ENCODE data around the gene AUTS2. TPM values are rescaled to one million over a fixed set of nuclear protein-coding genes. Genes with fewer than 3 reads are reported as not detected.

Gene AUTS2
- total and polyA plus RNA-seq, 10 of the 15 experiments (the other 5 are each of a cell fraction or from before 2014, with no cell fraction given) = 6.4 to 55.6 (median 21.6) TPM

DNA sequence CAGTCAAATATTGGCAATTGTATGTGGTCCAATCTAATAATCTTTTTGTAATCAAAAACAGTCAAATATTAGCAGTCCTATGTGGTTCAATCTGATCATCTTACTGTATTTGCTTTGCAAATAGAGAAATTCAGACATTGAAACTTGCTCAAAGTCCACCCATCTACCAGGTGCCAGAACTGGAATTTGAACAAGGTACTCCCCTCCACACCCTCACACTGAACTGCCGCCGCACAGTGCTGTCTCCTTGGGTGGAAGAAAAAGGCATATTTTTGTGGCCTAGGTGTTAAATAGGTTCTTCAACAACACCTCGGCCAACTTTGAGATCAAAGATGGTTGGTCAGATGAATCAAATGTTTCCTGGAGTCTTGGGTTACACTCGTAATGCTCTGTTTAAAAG, 989.5 kb downstream of the AUTS2 start:
- ChIA-PET POLR2A (no interaction called here), RAD21 (ENCODE audit: unreplicated experiment) (no interaction called here), CTCF (no interaction called here), SMC1A (ENCODE audit: uncharacterized antibody, unreplicated experiment) (interaction anchor here (0.6 kb wide), 1 partner anchor 25 kb away, joined by 3 read pairs; no protein-coding TSS in a partner anchor)
- BruUV-seq (replicated peaks) = no TSS peak
- no peaks in the 10 kb centered on the region for H3K9me3 ChIP-seq (replicated peaks; ENCODE audit: control insufficient read depth, insufficient read depth, low read length)
- H3K4me1 ChIP-seq (ENCODE audit: control insufficient read depth, insufficient read depth, low read length) = peaks cover 14% of the 10 kb centered on the region
- in situ Hi-C loops (cut with MboI) = no loop called here
- no peak for ATAC-seq
- no peaks in the 10 kb centered on the region for H3K79me2 ChIP-seq (ENCODE audit: control insufficient read depth, insufficient read depth, low read length)
- DNase-seq (ENCODE audit: low read depth, low spot score) = no peak
- no peaks in the 10 kb centered on the region for H3K27me3 ChIP-seq (replicated peaks in 1 of 2; ENCODE audit: control insufficient read depth in 2 of 2, insufficient read depth in 2 of 2, low read length in 1 of 2)
- no peaks in the 10 kb centered on the region for H4K20me1 ChIP-seq (ENCODE audit: control insufficient read depth, insufficient read depth)
- H3K36me3 ChIP-seq (ENCODE audit: control insufficient read depth in 2 of 2, insufficient read depth in 2 of 2, low read length in 1 of 2) = no peaks in the 10 kb centered on the region
- H3K4me2 ChIP-seq (ENCODE audit: control insufficient read depth, insufficient read depth) = no peak overlapping the region
- no peak overlapping the region for H2AFZ ChIP-seq (ENCODE audit: control insufficient read depth, low read depth, low read length)
- no peak overlapping the region for H3K9ac ChIP-seq (ENCODE audit: control insufficient read depth, insufficient read depth, low read length)
- FAIRE-seq = no peak
- no peak overlapping the region for H3K4me3 ChIP-seq
- intact Hi-C loops (cut with micrococcal nuclease; ENCODE audit: unreplicated experiment) = no loop called here
- 70% methylated on average over 4 of the region's 4 CpGs for WGBS (ENCODE audit: insufficient coverage, insufficient replicate concordance, low lambda C conversion rate, missing lambda C conversion rate)
- no peak overlapping the region for H3K27ac ChIP-seq (ENCODE audit: control insufficient read depth, insufficient read depth)
- TF ChIP-seq NFIC (IDR thresholded peaks at IDR 0.05; ENCODE audit: low read depth, low read length) = no peak
- TF ChIP-seq YY1 (IDR thresholded peaks at IDR 0.05; ENCODE audit: low read depth, low read length) = no peak
- TF ChIP-seq, protein P1, sequence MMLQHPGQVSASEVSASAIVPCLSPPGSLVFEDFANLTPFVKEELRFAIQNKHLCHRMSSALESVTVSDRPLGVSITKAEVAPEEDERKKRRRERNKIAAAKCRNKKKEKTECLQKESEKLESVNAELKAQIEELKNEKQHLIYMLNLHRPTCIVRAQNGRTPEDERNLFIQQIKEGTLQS (IDR thresholded peaks at IDR 0.05; ENCODE audit: borderline replicate concordance, extremely low read depth, low read depth, low read length) = no peak
- TF ChIP-seq, protein P2, sequence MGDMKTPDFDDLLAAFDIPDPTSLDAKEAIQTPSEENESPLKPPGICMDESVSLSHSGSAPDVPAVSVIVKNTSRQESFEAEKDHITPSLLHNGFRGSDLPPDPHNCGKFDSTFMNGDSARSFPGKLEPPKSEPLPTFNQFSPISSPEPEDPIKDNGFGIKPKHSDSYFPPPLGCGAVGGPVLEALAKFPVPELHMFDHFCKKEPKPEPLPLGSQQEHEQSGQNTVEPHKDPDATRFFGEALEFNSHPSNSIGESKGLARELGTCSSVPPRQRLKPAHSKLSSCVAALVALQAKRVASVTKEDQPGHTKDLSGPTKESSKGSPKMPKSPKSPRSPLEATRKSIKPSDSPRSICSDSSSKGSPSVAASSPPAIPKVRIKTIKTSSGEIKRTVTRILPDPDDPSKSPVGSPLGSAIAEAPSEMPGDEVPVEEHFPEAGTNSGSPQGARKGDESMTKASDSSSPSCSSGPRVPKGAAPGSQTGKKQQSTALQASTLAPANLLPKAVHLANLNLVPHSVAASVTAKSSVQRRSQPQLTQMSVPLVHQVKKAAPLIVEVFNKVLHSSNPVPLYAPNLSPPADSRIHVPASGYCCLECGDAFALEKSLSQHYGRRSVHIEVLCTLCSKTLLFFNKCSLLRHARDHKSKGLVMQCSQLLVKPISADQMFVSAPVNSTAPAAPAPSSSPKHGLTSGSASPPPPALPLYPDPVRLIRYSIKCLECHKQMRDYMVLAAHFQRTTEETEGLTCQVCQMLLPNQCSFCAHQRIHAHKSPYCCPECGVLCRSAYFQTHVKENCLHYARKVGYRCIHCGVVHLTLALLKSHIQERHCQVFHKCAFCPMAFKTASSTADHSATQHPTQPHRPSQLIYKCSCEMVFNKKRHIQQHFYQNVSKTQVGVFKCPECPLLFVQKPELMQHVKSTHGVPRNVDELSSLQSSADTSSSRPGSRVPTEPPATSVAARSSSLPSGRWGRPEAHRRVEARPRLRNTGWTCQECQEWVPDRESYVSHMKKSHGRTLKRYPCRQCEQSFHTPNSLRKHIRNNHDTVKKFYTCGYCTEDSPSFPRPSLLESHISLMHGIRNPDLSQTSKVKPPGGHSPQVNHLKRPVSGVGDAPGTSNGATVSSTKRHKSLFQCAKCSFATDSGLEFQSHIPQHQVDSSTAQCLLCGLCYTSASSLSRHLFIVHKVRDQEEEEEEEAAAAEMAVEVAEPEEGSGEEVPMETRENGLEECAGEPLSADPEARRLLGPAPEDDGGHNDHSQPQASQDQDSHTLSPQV (IDR thresholded peaks at IDR 0.05) = no peak
- TF ChIP-seq, protein P3, sequence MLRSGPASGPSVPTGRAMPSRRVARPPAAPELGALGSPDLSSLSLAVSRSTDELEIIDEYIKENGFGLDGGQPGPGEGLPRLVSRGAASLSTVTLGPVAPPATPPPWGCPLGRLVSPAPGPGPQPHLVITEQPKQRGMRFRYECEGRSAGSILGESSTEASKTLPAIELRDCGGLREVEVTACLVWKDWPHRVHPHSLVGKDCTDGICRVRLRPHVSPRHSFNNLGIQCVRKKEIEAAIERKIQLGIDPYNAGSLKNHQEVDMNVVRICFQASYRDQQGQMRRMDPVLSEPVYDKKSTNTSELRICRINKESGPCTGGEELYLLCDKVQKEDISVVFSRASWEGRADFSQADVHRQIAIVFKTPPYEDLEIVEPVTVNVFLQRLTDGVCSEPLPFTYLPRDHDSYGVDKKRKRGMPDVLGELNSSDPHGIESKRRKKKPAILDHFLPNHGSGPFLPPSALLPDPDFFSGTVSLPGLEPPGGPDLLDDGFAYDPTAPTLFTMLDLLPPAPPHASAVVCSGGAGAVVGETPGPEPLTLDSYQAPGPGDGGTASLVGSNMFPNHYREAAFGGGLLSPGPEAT (IDR thresholded peaks at IDR 0.05; ENCODE audit: low read depth) = no peak
- TF ChIP-seq SUPT20H (IDR thresholded peaks at IDR 0.05; ENCODE audit: borderline replicate concordance, control insufficient read depth, low read depth, low read length) = no peak
- TF ChIP-seq, protein P4, sequence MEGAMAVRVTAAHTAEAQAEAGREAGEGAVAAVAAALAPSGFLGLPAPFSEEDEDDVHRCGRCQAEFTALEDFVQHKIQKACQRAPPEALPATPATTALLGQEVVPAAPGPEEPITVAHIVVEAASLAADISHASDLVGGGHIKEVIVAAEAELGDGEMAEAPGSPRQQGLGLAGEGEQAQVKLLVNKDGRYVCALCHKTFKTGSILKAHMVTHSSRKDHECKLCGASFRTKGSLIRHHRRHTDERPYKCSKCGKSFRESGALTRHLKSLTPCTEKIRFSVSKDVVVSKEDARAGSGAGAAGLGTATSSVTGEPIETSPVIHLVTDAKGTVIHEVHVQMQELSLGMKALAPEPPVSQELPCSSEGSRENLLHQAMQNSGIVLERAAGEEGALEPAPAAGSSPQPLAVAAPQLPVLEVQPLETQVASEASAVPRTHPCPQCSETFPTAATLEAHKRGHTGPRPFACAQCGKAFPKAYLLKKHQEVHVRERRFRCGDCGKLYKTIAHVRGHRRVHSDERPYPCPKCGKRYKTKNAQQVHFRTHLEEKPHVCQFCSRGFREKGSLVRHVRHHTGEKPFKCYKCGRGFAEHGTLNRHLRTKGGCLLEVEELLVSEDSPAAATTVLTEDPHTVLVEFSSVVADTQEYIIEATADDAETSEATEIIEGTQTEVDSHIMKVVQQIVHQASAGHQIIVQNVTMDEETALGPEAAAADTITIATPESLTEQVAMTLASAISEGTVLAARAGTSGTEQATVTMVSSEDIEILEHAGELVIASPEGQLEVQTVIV (IDR thresholded peaks at IDR 0.05; ENCODE audit: borderline replicate concordance, partially characterized antibody) = no peak
- TF ChIP-seq MYC (IDR thresholded peaks at IDR 0.05; ENCODE audit: insufficient read depth, insufficient read length, insufficient replicate concordance, low read length, severe bottlenecking) = no peak
- TF ChIP-seq, protein P5, sequence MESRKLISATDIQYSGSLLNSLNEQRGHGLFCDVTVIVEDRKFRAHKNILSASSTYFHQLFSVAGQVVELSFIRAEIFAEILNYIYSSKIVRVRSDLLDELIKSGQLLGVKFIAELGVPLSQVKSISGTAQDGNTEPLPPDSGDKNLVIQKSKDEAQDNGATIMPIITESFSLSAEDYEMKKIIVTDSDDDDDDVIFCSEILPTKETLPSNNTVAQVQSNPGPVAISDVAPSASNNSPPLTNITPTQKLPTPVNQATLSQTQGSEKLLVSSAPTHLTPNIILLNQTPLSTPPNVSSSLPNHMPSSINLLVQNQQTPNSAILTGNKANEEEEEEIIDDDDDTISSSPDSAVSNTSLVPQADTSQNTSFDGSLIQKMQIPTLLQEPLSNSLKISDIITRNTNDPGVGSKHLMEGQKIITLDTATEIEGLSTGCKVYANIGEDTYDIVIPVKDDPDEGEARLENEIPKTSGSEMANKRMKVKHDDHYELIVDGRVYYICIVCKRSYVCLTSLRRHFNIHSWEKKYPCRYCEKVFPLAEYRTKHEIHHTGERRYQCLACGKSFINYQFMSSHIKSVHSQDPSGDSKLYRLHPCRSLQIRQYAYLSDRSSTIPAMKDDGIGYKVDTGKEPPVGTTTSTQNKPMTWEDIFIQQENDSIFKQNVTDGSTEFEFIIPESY (IDR thresholded peaks at IDR 0.05) = no peak
- TF ChIP-seq ZZZ3 (IDR thresholded peaks at IDR 0.05; ENCODE audit: control insufficient read depth, insufficient read length, low read depth) = no peak
- TF ChIP-seq, protein P6, sequence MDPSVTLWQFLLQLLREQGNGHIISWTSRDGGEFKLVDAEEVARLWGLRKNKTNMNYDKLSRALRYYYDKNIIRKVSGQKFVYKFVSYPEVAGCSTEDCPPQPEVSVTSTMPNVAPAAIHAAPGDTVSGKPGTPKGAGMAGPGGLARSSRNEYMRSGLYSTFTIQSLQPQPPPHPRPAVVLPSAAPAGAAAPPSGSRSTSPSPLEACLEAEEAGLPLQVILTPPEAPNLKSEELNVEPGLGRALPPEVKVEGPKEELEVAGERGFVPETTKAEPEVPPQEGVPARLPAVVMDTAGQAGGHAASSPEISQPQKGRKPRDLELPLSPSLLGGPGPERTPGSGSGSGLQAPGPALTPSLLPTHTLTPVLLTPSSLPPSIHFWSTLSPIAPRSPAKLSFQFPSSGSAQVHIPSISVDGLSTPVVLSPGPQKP (IDR thresholded peaks at IDR 0.05; ENCODE audit: low read depth, low read length) = no peak

Measured in GM12878 (cell line).